ENCODE measurements around the gene MFAP4.

The MFAP4 gene, protein sequence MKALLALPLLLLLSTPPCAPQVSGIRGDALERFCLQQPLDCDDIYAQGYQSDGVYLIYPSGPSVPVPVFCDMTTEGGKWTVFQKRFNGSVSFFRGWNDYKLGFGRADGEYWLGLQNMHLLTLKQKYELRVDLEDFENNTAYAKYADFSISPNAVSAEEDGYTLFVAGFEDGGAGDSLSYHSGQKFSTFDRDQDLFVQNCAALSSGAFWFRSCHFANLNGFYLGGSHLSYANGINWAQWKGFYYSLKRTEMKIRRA

DNA sequence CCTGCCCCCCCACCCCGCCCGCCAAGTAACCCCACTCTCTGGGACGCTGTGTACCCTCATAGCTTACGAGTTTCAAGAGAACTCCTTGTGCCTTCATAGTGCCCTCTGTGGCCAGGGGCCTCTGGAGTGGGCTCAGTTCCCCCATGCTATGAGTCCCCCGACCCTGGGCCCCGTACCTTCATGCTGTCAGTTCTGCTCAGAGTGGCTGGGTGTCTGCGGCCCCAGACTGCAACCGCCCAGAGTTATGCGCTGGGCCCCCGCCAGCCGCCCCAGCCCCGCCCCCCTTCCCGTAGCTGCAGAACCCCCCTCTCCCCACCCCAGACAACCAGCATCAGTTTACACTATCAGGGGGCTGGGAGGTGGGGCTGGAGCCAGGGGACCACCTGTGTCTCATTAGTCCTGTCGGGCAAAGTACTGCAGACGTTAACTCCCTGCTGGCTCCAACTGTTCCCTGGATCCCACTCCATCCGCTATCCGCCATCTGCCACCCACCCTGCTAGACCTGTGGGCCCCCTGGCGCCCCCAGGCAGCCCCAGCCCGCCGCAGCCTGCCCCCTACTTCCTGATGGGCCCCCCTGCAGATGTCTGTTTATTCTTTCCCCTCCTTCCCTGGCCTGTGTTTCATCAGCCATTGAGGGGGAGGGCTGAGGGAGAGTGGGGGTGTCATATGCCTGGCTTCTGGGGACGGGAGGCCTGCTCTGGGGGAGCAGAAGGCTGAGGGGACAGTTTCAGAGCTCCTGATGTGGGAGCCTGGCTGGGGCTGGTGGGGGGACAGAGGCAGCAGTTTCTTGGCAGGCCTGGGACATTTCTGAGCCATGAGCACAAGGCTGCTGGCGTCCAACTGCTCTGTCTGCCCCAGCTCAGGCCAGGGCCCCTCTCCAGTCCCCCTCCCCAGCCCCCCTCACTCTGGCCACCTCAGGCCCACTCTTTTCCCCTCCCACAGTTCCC, at the start of gene MFAP4:
Gene MFAP4 (minus strand): TSS at position 217 of the 947 bp plus-strand sequence. CDS start 35 bp downstream, at position 182.
- no peak for DNase-seq

DNA sequence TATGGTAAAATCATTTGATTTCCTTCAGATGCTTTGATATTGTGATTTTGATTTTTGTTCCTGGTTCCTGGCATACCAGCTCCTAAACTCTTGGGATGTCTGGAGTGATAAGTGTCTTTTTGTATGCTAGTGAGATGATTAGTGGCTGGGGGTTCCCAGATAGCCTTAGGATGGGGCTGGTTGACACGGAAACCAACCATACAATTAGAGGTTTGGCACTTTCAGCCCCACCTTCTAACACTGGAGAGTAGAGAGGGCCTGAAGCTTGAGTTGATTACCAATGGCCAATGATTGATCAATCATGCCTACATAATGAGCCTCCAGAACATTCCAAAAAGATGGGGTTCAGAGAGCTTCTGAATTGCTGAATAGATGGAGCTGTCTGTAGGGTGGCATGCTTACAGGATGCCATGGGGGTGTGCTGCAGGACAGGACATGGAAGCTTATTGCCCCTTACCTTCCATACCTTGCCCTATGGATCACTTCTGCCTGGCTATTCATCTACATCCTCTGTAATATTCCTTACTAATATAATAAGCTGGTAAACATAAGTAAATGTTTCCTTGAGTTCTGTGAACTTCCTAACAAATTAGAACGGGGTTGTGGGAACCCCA, 46.8 kb upstream of the MFAP4 start:
- DNase-seq, result no peak

DNA sequence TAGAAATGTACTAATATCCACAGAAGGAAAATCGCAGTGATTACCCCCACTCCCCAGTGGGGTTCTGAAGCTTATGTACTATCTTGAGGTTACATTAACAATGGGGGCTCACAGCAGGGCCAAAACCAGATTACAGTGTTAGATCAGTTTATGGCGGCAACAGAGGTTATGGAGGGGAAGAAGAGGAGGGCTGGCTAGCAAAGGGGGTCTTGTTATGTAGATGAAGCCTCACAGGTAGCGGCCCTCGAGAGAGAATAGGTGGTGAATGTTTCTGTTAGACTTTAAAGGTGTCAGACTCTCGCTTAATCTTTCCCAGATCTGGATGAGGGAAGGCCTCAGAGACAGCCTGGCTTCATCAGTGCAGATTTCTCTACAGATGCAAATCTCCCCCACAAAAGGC, 46.3 kb upstream of the MFAP4 start:
- no peak for DNase-seq

DNA sequence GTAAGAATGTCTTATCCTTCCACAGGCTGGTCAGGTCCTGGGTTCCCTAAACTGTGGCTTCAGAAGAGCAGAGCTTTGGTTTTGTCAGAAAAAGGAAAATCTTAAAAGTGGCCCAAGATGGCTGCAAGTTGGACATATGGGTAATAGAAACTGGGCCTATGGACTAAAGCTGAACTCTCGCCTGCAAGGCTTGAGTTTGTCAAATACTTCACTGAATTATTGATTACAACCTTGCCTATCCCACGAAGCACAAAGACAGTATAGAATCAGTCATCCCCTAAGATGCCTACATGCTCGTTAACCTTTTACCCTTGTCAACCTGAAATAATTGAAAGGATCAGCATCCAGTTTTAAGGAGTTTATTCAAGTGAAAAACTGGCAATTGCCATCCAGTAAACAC, 44.7 kb upstream of the MFAP4 start:
- DNase-seq, result no peak

DNA sequence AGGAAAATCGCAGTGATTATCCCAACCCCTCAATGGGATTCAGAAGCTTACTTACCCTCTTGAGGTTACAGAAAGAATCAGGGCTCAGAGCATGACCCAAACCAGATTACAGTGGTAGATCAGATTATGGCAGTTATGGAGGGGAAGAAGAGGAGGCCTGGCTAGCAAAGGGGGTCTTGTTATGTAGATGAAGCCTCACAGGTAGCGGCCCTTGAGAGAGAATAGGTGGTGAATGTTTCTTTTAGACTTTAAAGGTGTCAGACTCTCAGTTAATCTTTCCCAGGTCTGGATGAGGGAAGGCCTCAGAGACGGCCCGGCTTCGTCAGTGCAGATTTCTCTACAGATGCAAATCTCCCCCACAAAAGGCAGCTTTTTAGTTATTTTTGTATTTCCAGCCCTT, 39.6 kb upstream of the MFAP4 start:
- DNase-seq, result no peak

DNA sequence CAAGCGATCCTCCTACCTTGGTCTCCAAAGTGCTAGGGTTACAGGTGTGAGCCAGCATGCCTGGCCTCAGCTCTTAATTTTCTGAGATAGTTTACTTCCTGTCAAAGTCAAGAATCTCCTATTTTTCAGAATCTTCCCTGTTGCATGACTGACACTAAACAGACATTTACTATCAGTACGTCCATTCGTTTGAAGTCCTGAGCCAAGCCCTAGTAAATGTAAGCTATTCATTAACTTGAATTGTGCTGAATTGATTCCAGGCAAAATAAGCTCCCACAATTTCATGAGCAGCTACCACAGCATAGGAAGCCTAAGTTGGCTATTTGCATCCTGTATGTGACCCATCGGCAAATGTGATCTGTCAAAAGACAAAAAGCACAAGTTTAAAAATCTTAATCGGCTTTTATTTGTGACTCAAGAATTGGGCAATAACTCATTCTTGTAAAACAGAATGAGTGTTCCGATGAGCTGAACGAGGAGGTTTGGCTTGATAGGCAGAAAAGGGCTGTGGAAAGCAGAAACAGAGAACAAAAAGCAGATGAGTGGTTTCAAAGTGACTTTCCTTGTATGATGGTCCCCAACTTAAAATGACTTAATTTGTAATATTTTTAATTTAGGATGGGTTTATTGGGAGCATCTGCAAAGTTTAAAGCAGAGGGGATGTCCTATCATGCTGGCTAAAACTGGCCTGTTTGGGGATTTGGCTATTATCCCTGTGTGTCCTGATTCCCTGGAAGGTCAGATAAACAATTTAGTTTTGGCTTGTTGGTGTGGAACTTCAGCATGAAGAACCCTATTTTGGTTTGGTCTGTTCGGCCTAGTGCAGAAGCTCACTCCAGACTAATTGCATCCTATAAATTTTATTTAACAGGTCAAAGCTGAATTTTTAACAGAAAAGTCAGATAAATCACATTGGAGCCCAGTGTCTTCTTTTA, 38.2 kb upstream of the MFAP4 start:
- DNase-seq, result no peak

DNA sequence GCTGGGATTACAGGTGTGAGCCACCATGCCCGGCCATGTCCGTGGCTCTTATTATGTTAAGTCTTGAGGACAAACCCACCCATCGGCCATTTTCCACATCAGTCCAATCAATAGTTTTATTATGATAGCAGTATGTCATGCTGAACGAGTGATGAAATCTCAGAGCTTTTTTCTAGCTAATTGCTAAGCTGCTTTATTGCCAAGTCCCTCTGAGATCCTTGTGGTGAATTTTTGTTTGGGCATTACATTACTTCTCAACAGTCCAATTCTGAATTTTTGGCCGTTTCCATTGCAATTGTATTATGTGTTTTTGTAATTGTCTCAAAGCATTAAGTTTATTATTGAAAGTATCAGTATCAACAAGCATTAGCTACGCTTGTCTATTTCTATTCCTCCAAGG, 34.9 kb upstream of the MFAP4 start:
- no peak for DNase-seq

DNA sequence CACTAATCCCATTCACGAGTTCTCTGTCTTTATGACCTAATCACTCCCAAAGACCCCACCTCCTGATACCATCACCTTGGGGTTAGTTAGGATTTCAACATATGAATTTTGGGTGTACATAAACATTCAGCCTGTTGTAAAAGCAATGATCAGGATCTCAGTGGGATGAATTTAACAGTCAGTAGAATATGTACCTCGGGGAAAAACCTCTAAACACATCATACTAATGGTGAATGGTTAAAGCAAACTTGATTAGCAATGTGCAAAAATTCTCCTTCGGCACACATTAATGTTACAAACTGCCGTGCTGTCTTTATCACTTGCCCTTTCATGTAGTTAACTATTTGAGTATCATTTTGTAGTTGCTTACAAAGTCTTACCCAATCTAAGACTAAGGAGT, 34.2 kb upstream of the MFAP4 start:
- no peak for DNase-seq

DNA sequence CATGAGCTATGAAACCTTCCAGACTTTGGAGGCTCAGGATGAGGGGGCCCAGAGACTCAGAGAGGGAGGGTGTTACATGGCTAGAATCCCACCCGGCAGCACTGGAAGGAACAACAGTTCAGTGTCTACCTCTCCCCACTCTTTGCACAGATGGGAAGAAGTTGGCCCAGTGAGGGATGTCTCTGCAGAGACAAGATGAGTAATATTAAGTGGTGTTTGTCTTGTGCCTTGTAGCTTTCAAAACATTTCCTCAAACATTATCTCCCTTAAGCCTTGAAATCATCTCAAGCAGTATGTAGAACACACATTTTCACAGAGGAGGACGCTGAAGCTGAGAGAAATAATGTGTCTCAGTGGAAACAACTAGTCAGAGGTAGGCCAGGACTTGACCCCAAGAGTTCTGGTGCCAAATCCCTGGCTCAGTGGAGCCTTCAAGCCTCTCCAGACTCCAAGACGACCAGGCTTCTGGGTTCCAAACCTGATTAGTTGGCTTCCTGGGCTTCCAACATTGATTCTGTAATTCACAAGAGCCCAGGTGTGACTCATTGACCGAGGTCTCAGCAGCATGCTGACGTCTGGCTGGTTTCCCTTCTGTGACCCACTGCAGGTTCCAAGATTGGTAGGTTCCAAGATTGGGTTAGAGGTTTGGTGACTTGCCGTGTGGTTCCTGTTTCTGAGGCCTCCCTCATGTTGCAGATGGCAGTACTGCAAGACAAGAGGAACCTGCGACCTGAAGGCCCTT, 31.4 kb upstream of the MFAP4 start:
- no peak for DNase-seq

DNA sequence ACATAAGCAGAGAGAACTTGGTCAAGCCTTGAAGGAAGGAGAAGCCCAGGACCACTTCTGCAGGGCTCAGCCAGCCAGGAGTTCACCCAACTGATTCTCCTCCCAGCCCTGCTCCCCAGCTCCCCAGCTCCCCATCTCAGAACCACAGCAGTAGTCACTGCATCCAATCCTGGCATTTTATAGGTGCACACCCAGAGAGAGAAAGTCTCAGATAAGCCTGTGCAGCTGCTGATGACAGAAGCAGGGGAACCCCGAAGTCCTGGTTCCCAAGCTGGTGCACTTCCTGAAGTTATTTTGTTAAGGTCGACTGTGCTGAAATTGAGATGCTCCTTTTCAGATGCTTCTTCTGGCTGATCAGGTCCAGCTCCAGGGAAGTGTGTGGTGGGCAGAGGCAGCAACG, 30.6 kb upstream of the MFAP4 start:
- DNase-seq, result no peak

DNA sequence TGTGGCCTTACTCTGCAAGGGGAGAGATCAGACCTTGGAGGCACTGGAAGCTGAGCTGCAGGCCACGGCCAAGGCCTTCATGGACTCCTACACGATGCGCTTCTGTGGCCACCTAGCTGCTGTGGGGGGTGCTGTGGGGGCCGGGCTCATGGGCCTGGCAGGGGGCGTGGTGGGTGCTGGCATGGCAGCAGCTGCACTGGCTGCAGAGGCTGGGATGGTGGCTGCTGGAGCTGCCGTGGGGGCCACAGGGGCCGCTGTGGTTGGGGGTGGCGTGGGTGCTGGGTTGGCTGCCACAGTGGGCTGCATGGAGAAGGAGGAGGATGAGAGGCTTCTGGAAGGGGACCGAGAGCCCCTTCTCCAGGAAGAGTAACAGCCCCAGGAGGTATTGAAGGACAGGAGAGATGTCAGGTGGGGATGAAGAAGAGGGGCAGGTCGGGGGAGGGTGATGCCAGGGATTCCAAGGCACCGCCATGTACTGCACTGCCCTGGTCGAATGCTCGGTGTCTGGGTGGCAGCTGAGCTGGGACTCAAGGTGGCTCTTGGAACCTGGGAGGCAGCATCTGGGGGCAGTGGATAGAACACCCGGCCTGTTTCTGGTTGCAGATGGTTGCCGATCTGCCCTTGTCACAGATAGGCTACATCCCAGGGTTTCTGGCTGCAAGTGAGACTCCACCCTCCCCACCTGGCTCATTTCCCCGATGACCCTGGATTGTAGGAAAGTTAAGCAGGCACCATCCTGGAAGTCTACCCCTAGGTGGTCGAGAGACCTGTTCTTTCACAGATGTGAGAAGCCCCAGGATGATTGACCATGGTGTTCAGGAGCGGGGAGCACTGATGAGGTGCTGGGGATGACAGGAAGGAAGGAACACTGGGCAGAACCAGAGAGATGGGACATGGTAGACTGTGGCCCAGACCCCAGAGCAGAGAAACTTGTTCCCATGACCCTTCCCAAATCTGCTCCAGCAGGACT, 29.1 kb upstream of the MFAP4 start:
- DNase-seq, result no peak

DNA sequence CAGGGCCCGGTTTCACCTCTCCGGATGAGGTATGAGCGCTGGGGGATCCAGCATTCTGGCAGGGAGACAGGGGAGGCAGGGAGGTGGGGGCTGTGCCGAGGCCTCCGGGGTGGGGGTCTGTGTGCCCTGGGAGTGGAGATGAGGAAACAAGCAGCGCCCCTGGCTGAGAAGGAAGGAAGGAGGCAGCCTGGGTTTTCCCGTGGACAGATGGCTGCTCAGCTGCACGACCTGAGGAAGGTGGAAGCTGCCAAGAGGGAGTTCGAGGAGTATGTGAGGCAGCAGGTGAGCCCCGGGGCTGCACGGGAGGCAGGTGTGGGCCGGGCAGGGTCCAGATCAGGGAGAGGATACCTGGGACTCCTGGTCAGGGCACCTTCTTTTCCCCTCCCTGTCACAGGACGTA, 28.3 kb upstream of the MFAP4 start:
- no peak for DNase-seq

DNA sequence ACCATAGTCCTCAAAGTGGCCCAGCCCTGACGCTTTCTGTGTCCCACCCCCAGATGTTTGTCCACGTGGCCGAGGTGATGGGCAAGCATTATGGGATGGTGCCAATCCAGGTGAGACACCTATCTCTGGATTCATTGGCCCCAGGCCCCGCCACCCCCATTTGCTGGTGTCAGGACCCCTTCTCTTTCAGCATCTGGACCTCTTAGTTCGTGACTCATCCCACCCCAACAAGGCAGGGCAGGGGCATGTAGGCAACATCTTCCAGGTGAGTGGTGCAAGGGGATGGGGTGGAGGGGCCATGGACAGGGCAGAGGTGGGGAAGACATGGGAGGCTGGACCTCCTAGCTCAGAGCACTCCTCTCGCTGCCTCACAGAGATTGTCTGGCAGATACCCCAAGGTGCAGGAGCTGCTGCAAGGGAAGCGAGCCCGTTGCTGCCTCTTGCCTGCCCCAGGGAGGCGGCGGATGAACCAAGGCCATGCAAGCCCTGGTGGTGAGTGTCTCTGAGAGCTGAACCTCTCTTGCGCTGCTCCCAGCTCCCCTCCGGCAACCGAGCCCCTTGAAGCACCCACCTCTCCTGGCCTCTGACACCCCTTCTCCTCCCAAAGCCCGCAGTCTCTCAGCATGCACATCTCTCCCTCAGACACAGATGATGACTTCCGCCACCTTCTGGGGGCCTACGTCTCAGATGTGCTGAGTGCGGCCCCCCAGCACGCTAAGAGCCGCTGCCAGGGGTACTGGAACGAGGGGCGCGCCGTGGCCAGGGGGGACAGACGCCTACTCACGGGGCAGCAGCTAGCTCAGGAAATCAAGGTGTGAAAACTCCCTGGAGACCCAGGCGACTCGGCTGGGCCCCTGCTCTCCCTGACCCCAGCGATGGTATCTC, 27.6 kb upstream of the MFAP4 start:
- DNase-seq, result no peak

DNA sequence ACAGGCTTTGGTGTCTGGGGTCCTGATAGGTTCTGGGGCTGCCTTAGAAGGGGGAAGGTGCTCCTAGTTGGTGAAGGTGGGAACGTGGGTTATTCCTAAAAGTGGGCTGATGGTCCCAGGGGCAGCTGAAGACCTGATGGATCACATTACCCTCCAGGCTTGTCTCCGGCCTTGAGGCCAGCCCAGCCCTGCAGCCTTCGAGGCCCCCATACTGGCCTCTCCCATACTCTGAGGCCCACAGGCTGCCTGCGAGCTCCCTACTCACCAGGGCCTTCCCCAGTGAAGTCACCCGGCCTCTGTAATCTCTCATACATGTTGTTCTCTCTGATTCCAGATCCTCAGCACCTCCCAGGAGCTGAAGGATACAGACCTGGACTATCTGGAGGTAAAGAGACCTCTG, 26.8 kb upstream of the MFAP4 start:
- no peak for DNase-seq

DNA sequence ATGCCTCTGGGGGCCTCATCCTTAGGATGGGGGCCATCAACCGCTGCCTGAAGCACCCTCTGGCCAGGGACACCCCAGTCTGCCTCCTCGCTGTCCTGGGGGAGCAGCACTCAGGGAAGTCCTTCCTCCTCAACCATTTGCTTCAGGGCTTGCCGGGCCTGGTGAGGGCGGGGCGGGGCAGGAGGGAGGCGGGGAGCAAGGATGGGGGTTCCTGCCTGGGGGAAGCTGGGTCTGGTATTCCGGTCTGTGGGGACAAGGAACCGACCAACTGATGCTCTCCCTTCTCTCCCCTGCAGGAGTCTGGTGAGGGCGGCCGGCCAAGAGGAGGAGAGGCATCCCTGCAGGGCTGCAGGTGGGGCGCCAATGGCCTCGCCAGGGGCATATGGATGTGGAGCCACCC, 26.0 kb upstream of the MFAP4 start:
- DNase-seq, result no peak

DNA sequence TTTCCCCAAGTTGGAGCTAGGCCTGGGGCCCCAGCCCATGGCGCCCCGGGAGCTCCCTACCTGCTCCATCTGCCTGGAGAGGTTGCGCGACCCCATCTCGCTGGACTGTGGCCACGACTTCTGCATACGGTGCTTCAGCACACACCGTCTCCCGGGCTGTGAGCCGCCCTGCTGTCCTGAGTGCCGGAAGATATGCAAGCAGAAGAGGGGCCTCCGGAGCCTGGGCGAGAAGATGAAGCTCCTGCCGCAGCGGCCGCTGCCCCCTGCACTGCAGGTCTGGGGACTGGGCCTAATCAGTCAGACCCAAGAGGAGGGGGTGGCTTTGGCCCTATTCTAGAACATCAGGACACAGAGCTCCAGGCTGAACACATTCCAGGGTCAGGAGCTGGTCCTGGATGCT, 25.5 kb upstream of the MFAP4 start:
- no peak for DNase-seq

DNA sequence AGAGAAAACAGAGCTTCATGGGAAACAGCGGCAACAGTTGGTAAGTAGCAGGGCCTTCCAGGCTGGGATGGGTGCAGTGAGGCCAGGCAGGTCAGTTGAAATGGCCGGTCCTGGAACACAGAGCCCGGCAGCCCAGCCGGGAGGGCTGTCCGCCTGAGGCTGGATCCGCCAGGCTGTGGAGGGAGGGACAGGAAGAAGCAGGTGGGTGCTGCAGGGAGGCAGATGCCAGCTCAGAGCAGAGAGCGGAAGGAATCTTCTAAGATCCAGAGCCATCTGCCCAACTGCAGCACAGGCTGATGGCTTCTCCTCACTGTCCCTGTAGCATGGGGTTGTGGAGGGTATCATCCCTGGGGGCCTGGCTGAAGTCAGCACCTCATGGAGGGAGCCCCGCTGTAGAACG, 24.6 kb upstream of the MFAP4 start:
- no peak for DNase-seq

DNA sequence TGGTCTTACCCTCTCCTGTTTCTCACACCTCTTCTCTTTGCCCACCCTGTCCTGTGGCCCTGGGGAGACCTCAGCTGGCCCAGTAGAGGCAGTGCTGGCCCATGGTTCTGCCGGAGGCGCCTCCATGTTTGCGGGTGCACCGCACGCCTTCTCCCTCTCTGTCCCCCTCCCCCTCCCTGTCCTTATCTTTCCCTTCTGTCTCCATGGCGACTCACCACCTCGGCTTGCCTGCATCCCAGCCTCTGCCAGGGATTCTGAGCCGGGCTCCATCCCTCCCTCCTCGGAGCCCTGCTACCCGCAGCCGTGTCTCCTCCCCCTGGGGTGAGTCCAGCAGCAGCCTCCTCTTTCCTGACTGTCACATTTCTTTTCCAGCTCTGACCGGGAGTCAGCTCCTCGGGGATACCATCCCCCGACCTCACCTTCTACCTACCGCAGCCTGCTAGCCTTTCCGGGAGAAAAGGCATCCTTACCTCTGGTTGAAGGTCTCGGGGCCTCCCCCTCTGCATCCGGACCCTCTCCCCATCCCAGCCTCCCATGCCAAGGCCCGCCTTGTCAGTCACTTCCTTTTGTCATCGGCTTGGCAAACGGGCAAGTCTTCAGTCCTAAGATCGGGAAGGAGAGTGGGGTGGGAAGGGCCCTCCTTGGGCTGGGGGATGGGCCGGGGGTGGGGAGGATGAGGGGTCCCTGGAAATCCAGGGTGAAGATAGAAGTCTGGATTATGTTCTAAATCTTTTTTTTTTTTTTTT, 24.1 kb upstream of the MFAP4 start, which contains the start of gene RNF112:
Gene RNF112 (plus strand): TSS at position 358 of the 746 bp plus-strand sequence. CDS start 177 bp downstream, at position 535.
- no peak for DNase-seq

DNA sequence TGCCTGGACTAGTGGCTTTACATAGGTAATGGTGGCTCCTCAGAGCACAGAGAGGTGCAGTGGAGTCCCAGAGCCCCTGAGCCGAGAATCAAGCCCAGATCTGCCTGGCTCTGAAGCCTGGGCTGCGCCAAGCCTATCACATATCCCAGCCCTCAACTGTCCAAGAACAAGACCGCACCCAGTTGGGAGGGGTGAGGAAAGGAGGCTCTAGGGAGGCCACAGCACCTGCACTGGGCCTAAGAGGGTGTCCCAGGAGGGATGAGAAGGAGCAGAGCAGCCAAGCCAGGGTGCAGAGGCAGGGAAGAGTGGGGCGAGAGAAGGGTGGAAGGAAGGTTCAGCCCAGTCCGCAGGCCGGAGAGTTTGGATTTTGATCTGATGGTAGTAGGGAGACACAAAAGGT, 23.1 kb upstream of the MFAP4 start:
- no peak for DNase-seq
